ENCODE data around the gene TMEM238.
A peak's percentile ranks its signal among the peaks of the same experiment; 100 is the strongest.
"Not testable (repeated sequence)": the region's sequence is repeated elsewhere in the genome, so short reads cannot be mapped to it uniquely, and the experiment has no call there.

TMEM238 gene

GRCh38 chr19:55401390-55401789 is 17.3 kb upstream of the TMEM238 start:
- not testable (repeated sequence) for DNase-seq (ENCODE audit: low read depth in 2 of 2)

- DNase-seq (ENCODE audit: low read depth in 2 of 2) = no peak
Measured at GRCh38 chr19:55400281-55401087, 16.4 kb upstream of the TMEM238 start.

GRCh38 chr19:55398200-55398925 is 14.3 kb upstream of the TMEM238 start:
- no peak for DNase-seq (ENCODE audit: low read depth in 2 of 2)

- DNase-seq (ENCODE audit: low read depth in 2 of 2) = no peak
Measured at GRCh38 chr19:55392820-55393761, 9.0 kb upstream of the TMEM238 start.

GRCh38 chr19:55391702-55392615 is 7.9 kb upstream of the TMEM238 start:
- no peak for DNase-seq (ENCODE audit: low read depth in 2 of 2)

GRCh38 chr19:55391191-55391670 is 7.1 kb upstream of the TMEM238 start:
- no peak for DNase-seq (ENCODE audit: low read depth in 2 of 2)

GRCh38 chr19:55390461-55390880 is 6.4 kb upstream of the TMEM238 start:
- DNase-seq (ENCODE audit: low read depth in 2 of 2) = no peak

GRCh38 chr19:55389386-55390317 is 5.6 kb upstream of the TMEM238 start:
- no peak for DNase-seq (ENCODE audit: low read depth in 2 of 2)

- DNase-seq (ENCODE audit: low read depth in 2 of 2) = no peak
Measured at GRCh38 chr19:55387736-55388497, 3.8 kb upstream of the TMEM238 start.

GRCh38 chr19:55386493-55386971 is 2.4 kb upstream of the TMEM238 start:
- no peak for DNase-seq (ENCODE audit: low read depth in 2 of 2)

GRCh38 chr19:55385724-55386492 is 1.8 kb upstream of the TMEM238 start, which contains the start of gene RPL28:
Gene RPL28 (plus strand): TSS chr19:55385932. CDS start chr19:55386358, 426 bp downstream.
- peak; percentile 95 to 96 for DNase-seq (ENCODE audit: low read depth in 2 of 2)

GRCh38 chr19:55384920-55385723 is 1.0 kb upstream of the TMEM238 start:
- DNase-seq (ENCODE audit: low read depth in 2 of 2) = peak; percentile 84 to 87

GRCh38 chr19:55383279-55384130 is 587 bp downstream of the TMEM238 start:
- DNase-seq (ENCODE audit: low read depth in 2 of 2) = no peak

- no peak for DNase-seq (ENCODE audit: low read depth in 2 of 2)
Measured at GRCh38 chr19:55382522-55383054, 1.5 kb downstream of the TMEM238 start.

GRCh38 chr19:55382013-55382412 is 2.1 kb downstream of the TMEM238 start:
- no peak for DNase-seq (ENCODE audit: low read depth in 2 of 2)

GRCh38 chr19:55379174-55379573 is 4.9 kb downstream of the TMEM238 start:
- DNase-seq (ENCODE audit: low read depth in 2 of 2) = no peak
